ENCODE data around the gene LECT2. TPM values are rescaled to one million over a fixed set of nuclear protein-coding genes. Genes with fewer than 3 reads are reported as not detected.
A peak's percentile ranks its signal among the peaks of the same experiment; 100 is the strongest.

Gene LECT2
- total RNA-seq, 2 donors from 2014 or later, result not detected

GRCh38 chr5:135980620-135981019 lies 25.8 kb upstream of the LECT2 start:
- Histone ChIP-seq H3K27me3 (replicated peaks; ENCODE audit: insufficient read depth) (no peaks in the 10 kb centered on the region), H3K27ac (no peak overlapping the region), H3K4me1 (ENCODE audit: control insufficient read depth in 1 of 2, low read depth in 2 of 2) (peaks cover 6 to 22% of the 10 kb centered on the region in 2 donors), H3K9me3 (no peaks in the 10 kb centered on the region), H3K4me3 (no peak overlapping the region), H3K36me3 (no peaks in the 10 kb centered on the region)
- no peak for TF ChIP-seq CTCF (IDR thresholded peaks at IDR 0.05)
- ATAC-seq (ENCODE audit: insufficient number of reproducible peaks, low FRiP score, low read depth), result no peak
- DNase-seq (ENCODE audit: low spot score), result no peak

- Histone ChIP-seq H3K27ac (no peak overlapping the region), H3K36me3 (no peaks in the 10 kb centered on the region), H3K4me3 (no peak overlapping the region), H3K9me3 (no peaks in the 10 kb centered on the region), H3K4me1 (ENCODE audit: control insufficient read depth in 1 of 2, low read depth in 2 of 2) (peaks cover 6 to 22% of the 10 kb centered on the region in 2 donors), H3K27me3 (replicated peaks; ENCODE audit: insufficient read depth) (no peaks in the 10 kb centered on the region)
- no peak for TF ChIP-seq CTCF (IDR thresholded peaks at IDR 0.05)
- ATAC-seq (ENCODE audit: insufficient number of reproducible peaks, low FRiP score, low read depth), result peak; percentile 69
- no peak for DNase-seq (ENCODE audit: low spot score)
Measured at GRCh38 chr5:135979510-135979909, 24.7 kb upstream of the LECT2 start.

- ATAC-seq (ENCODE audit: insufficient number of reproducible peaks, low FRiP score, low read depth) (no peak), DNase-seq (ENCODE audit: low spot score) (no peak)
- H3K27me3 ChIP-seq (replicated peaks; ENCODE audit: insufficient read depth), result no peaks in the 10 kb centered on the region
- H3K9me3 ChIP-seq, result no peaks in the 10 kb centered on the region
- no peak overlapping the region for H3K27ac ChIP-seq
- H3K36me3 ChIP-seq, result no peaks in the 10 kb centered on the region
- no peak overlapping the region for H3K4me3 ChIP-seq
- H3K4me1 ChIP-seq (ENCODE audit: control insufficient read depth in 1 of 2, low read depth in 2 of 2), result peaks cover 6 to 22% of the 10 kb centered on the region in 2 donors
- no peak for TF ChIP-seq CTCF (IDR thresholded peaks at IDR 0.05)
Measured at GRCh38 chr5:135978993-135979392, 24.2 kb upstream of the LECT2 start.

- H3K9me3 ChIP-seq, result no peaks in the 10 kb centered on the region
- ATAC-seq (ENCODE audit: insufficient number of reproducible peaks, low FRiP score, low read depth) (no peak), DNase-seq (ENCODE audit: low spot score) (no peak)
- H3K36me3 ChIP-seq, result no peaks in the 10 kb centered on the region
- TF ChIP-seq CTCF (IDR thresholded peaks at IDR 0.05), result no peak
- H3K27me3 ChIP-seq (replicated peaks; ENCODE audit: insufficient read depth), result no peaks in the 10 kb centered on the region
- peaks cover 6 to 22% of the 10 kb centered on the region in 2 donors for H3K4me1 ChIP-seq (ENCODE audit: control insufficient read depth in 1 of 2, low read depth in 2 of 2)
- no peak overlapping the region for H3K27ac ChIP-seq
- no peak overlapping the region for H3K4me3 ChIP-seq
Measured at GRCh38 chr5:135978212-135978631, 23.4 kb upstream of the LECT2 start.

GRCh38 chr5:135977375-135977928 lies 22.7 kb upstream of the LECT2 start:
- H3K27ac ChIP-seq, result no peak overlapping the region
- H3K9me3 ChIP-seq, result no peaks in the 10 kb centered on the region
- H3K27me3 ChIP-seq (replicated peaks; ENCODE audit: insufficient read depth), result no peaks in the 10 kb centered on the region
- H3K36me3 ChIP-seq, result no peaks in the 10 kb centered on the region
- peaks cover 6 to 22% of the 10 kb centered on the region in 2 donors for H3K4me1 ChIP-seq (ENCODE audit: control insufficient read depth in 1 of 2, low read depth in 2 of 2)
- DNase-seq (ENCODE audit: low spot score) (no peak), ATAC-seq (ENCODE audit: insufficient number of reproducible peaks, low FRiP score, low read depth) (peak; percentile 33)
- no peak overlapping the region for H3K4me3 ChIP-seq
- peak; percentile 30 for TF ChIP-seq CTCF (IDR thresholded peaks at IDR 0.05)
